MG63 (cell line): ENCODE data around the gene HSPA1A. TPM values are rescaled to one million over a fixed set of nuclear protein-coding genes. Genes with fewer than 3 reads are reported as not detected.

Source experiments
- DNase-seq: peaks from one replicate; pipeline ENCODE4 v3.0.0-alpha.2; 2020
- H3K27me3 ChIP-seq: fragments of 250-450 bp; sonication (Bioruptor Pico); 2 replicates; pipeline ENCODE4 v1.5.1; 2020; ENCODE audit warnings: mild to moderate bottlenecking, moderate library complexity
- H3K36me3 ChIP-seq: fragments of 250-450 bp; sonication (Bioruptor Pico); 2 replicates; pipeline ENCODE4 v1.5.1; 2020; ENCODE audit warnings: mild to moderate bottlenecking, moderate library complexity
- H3K4me3 ChIP-seq: fragments of 250-450 bp; sonication (Bioruptor Pico); 2 replicates; pipeline ENCODE4 v1.5.1; 2020; ENCODE audit warnings: mild to moderate bottlenecking, moderate library complexity
- H3K9me3 ChIP-seq: fragments of 250-450 bp; sonication (Bioruptor Pico); 2 replicates; pipeline ENCODE4 v1.5.1; 2020; ENCODE audit warnings: mild to moderate bottlenecking, moderate library complexity
- total RNA-seq: library from RNA; depleted of rRNA; stranded (reverse); fragments of >200 nt; shearing (Covaris generic); gene quantifications from 2 replicates; pipeline ENCODE4 v1.2.3, GENCODE V29; 2014; ENCODE audit warnings: low replicate concordance; rRNA removed

The HSPA1A gene
- 32.5 and 71.8 TPM in 2 replicates for total RNA-seq

DNA sequence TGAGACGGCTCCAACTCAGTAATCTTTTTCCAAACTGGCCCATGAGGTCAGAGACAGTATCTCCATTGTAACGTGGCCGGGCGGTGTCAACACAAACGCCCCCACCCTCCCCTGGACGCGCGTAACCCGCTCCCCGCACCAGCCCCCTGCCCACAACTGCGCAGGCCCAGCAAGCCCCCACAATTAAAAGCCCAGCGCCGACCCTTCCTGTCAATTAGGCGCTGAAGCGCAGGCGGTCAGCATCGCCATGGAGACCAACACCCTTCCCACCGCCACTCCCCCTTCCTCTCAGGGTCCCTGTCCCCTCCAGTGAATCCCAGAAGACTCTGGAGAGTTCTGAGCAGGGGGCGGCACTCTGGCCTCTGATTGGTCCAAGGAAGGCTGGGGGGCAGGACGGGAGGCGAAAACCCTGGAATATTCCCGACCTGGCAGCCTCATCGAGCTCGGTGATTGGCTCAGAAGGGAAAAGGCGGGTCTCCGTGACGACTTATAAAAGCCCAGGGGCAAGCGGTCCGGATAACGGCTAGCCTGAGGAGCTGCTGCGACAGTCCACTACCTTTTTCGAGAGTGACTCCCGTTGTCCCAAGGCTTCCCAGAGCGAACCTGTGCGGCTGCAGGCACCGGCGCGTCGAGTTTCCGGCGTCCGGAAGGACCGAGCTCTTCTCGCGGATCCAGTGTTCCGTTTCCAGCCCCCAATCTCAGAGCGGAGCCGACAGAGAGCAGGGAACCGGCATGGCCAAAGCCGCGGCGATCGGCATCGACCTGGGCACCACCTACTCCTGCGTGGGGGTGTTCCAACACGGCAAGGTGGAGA, at the start of gene HSPA1A, which contains the start of gene HSPA1L:
Gene HSPA1A (plus strand): TSS at position 519 of the 814 bp plus-strand sequence. CDS start 214 bp downstream, at position 733.
Gene HSPA1L (minus strand): TSS at position 259 of the 814 bp plus-strand sequence. CDS start 3,311 bp downstream, outside the sequence.
- Histone ChIP-seq H3K4me3 (peak within 1 kb of the TSS; percentile 66), H3K27me3 (no peaks in the 10 kb centered on the region), H3K36me3 (no peaks in the 10 kb centered on the region; the same call in 1 of the 2 replicates), H3K9me3 (no peaks in the 10 kb centered on the region)
- peak; percentile 93 for DNase-seq

DNA sequence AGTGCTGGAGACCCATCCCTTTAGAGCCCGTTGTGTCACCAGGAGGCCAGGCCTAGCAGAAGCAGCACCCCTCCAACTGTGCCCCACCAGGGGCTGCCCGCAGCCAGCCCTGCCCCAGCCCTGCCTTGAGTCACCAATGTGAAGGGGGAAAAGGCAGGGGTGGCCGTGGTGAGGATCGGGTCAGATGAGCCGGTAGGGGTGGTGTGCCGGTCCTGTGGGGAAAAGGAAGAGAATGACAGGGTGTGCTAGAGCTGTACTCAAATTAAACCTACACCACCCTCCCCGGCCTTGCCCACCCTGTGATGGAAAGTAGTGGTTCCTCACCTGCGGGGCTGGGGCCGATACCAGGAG, 49.8 kb upstream of the HSPA1A start:
- H3K9me3 ChIP-seq = no peaks in the 10 kb centered on the region
- no peaks in the 10 kb centered on the region for H3K36me3 ChIP-seq

DNA sequence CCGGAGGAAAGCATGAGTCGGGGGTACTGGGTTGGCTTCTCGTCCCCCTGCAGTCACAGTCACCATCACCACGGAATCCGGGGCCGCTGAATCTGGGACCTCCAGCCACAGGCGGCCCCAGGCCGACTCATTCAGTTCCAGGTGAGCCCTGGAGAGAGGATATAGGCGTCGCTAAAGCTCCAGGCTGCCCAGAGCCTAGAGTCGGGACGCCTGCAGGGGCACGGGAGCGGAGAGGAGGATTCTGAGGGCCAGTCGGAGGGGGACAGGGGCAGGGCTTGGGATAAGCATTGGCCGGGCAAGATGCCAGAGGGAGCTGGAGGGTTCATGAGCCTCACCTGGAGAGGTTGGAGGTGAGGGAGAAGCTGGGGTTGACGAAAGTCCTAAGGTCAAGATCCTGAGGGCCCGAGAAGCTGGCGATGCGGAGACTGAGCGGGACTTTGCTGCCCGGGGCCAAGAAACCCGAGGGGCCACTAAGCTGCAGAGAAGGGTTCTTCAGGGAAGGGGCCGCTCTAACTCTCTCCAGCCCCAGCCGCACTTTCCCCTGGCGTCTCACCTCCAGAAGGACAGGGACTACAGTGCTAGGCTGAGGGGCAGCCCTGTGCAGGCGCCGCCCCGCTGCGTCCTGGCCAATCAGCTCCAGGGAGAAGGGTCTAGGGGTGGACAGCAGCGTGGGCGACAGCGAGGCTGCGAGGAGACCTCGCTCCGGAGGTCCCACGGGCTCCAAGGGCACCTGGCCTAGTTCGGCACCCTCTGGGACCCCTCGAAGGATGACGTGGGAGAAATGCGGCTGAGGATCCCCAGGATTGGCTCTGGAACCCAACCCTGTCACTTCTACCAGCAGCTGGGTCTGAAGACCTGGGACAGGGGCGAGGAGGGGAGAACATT, 49.2 kb upstream of the HSPA1A start:
- no peaks in the 10 kb centered on the region for H3K9me3 ChIP-seq
- H3K27me3 ChIP-seq = no peaks in the 10 kb centered on the region
- no peak overlapping the region for H3K4me3 ChIP-seq
- H3K36me3 ChIP-seq = no peaks in the 10 kb centered on the region
- no peak for DNase-seq

More for the DNA sequence above, 49.8 kb upstream of the HSPA1A start:
- Histone ChIP-seq H3K27me3 (no peaks in the 10 kb centered on the region), H3K4me3 (no peak overlapping the region)
- DNase-seq = no peak

DNA sequence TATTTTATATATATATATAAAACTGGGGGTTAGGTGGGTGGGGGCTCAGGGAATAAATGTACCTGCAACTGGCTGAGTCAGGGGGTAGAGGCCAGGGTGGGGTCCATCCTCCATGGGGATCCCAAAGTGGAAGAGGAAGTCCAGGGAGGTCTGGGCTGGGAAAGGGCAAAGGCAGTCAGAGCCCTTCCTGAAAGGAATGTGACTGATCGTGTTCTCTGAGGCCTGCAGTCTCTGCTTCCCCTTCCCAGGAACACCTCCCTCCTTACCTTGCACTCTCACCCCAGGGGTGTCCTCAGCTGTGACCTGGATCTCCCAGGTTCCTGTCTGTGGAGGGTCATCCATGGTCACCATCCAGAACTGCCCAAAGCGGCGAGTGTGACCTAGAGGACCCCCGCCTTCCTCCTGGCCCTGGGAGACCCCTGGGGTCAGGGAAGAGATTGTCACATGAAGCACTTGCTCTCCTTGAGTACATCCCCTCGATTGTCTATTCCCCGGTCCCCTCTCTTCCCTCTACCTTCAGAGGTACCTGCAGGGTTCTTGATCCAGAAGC, 48.2 kb upstream of the HSPA1A start:
- DNase-seq = no peak
- no peak overlapping the region for H3K4me3 ChIP-seq
- no peaks in the 10 kb centered on the region for H3K27me3 ChIP-seq
- no peaks in the 10 kb centered on the region for H3K9me3 ChIP-seq
- no peaks in the 10 kb centered on the region for H3K36me3 ChIP-seq

DNA sequence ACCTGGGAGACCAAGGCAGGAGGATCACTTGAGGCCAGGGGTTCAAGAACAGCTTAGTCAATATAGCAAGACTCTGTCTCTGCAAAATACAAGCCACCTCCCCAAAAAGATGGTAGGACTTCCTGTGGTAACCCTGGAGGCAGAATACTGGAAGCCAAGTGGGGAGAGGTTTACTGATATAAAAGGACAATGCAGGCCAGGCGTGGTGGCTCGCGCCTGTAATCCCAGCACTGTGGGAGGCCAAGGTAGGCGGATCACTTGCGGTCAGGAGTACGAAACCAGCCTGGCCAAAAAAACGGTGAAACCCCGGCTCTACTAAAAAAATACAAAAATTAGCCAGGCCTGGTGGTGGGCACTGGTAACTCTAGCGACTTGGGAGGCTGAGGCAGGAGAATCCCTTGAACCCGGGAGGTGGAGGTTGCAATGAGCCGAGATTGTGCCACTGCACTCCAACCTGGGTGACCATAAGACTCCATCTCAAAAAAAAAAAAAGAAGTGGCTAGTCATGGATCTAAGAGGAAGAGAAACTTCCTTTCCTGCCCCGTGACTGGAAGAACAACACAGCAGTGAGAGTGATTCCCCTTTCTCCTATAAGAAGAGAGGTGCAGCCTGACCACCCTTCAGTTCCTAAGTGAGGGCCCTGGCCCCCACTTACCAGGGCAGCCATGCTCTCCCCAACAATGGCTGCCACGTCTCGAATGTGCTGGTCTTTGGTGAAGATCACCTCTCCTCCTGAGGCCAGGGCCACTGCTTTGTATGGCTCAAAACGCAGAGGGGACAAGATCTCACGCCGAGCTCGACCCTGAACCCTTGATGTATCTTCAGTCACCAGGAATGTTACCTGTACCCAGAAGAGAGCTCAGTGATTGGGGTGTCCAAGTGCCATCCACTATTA, 46.7 kb upstream of the HSPA1A start:
- Histone ChIP-seq H3K4me3 (no peak overlapping the region), H3K36me3 (no peaks in the 10 kb centered on the region), H3K9me3 (no peaks in the 10 kb centered on the region), H3K27me3 (no peaks in the 10 kb centered on the region)
- no peak for DNase-seq

DNA sequence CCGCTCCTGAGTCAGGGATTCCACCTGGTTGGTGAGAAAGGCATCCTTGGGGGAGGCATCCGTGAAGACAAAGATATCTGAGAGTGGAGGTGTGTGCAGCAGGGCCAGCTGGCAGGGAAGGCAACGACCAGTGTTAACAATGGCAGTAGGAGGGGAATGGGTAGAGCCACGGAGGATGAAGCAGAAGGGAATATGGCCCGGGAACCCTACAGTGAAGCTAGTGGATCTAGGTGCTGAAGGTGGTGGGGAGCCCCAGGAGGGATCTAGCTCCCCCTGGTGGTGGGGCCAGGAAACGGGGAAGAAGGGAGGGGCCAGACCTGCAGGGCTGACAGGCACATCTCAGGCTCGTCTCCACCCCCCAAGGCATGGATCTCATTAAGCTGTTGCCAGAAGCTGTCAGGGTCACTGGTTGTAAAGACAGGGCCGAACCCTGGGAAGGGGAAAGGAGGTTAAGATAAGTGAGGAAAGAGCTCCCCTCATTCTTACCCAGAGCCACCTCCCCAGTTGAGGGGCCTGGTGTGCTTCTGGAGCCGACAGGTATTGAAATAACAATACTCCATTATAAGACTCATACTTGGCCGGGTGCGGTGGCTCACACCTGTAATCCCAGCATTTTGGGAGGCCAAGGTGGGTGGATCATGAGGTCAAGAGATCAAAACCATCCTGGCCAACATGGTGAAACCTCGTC, 45.5 kb upstream of the HSPA1A start:
- Histone ChIP-seq H3K9me3 (no peaks in the 10 kb centered on the region), H3K27me3 (no peaks in the 10 kb centered on the region), H3K36me3 (no peaks in the 10 kb centered on the region), H3K4me3 (no peak overlapping the region)
- DNase-seq = peak; percentile 47

DNA sequence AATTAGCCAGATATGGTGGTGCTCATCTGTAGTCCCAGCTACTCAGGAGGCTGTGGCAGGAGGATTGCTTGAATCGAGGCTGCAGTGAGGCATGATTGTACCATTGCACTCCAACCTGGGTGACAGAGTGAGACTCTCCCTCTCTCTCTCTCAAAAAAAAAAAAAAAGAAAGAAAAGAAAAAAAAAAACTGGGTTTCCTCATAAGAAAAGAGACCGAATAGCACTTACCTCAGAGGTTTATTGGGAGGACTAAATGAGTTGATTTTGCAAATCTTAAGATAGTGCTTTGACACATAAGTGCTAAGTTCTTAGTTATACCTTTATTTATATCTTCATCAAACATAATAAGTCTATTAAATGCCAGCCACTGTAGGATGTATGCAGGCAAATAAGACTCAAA, 44.5 kb upstream of the HSPA1A start:
- H3K36me3 ChIP-seq = no peaks in the 10 kb centered on the region
- H3K4me3 ChIP-seq = no peak overlapping the region
- no peaks in the 10 kb centered on the region for H3K27me3 ChIP-seq
- no peak for DNase-seq
- H3K9me3 ChIP-seq = no peaks in the 10 kb centered on the region

DNA sequence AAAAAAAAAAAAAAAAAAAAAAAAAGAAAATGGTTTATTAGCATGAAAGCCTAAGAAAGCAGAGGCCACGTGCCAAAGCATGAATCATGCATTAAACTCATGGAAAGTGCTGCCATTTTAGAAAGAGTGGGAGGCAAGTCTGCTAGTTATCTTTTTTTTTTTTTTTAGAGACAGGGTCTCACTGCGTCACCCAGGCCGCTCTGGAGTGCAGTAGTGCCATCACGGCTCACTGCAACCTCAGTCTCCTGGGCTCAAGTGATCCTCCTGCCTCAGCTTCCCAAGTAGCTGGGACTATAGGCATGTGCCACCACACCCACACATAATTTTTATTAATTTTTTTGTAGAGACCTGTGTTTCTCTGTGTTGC, 43.4 kb upstream of the HSPA1A start:
- DNase-seq = peak; percentile 23
- no peak overlapping the region for H3K4me3 ChIP-seq
- H3K36me3 ChIP-seq = no peaks in the 10 kb centered on the region
- H3K9me3 ChIP-seq = no peaks in the 10 kb centered on the region
- H3K27me3 ChIP-seq = no peaks in the 10 kb centered on the region

DNA sequence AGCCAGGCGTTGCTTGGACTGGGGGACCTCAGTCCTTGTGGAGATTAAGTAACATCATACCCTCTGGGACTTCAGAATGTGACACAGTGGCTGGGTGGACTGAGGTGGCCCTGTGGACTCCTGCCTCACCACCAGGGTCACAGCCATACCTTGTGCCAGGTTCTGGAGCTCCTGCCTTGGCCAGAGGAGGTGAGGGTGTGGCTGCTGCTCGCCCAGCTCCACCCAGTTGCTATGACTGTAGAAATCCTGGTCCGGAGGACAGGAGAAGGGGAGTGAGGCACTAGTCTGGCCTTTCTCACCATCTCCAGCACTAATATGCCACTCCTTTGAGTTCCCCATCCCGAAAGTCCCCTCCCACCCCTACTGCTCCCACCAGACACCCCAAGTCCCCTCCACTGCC, 40.2 kb upstream of the HSPA1A start:
- H3K9me3 ChIP-seq = no peaks in the 10 kb centered on the region
- no peaks in the 10 kb centered on the region for H3K27me3 ChIP-seq
- DNase-seq = no peak
- no peak overlapping the region for H3K4me3 ChIP-seq
- peaks cover under 1% of the 10 kb centered on the region; the same call in 1 of the 2 replicates for H3K36me3 ChIP-seq

DNA sequence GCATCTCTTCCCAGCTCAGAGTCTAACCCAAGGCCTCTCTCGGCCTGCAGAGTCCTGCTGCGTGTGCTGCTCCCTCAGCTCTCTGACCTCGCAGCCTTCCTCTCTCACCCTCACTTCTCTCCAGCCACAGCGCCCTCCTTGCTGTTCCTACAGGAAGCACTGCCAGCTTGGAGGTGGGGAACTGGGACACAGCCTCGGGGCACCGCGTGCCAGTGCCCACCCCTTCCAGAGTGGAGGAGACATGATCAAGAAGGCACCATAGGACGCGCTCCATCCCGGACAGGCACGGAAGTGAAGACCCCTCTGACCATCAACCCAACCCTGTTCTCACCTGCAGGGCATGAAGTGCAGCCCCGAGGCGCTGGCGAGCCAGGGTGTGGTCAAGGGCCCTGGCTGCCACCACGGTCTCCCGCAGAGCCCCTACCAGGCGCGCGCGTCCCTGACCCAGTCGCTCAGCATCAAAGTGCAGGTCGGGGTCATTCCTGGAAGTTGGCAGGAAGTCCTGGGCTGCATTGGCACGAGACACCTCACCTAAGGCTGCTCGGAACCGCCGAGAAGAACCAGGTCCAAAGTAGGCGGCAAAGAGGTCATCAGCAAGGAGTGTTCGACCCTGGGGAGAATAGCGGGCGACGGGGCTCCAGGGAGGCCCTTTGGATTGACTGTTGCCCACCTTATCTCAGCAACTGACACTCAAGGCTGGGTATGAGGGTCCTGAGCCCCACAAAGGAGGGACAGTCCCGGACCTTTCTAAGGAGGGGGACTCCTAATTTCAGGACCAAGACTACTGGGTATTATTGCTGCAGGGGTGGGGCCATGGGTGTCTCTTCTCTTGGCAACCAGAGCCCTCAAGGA, 39.5 kb upstream of the HSPA1A start:
- no peaks in the 10 kb centered on the region for H3K27me3 ChIP-seq
- peaks cover 3% of the 10 kb centered on the region; the same call in 1 of the 2 replicates for H3K36me3 ChIP-seq
- DNase-seq = no peak
- H3K4me3 ChIP-seq = no peak overlapping the region
- no peaks in the 10 kb centered on the region for H3K9me3 ChIP-seq

DNA sequence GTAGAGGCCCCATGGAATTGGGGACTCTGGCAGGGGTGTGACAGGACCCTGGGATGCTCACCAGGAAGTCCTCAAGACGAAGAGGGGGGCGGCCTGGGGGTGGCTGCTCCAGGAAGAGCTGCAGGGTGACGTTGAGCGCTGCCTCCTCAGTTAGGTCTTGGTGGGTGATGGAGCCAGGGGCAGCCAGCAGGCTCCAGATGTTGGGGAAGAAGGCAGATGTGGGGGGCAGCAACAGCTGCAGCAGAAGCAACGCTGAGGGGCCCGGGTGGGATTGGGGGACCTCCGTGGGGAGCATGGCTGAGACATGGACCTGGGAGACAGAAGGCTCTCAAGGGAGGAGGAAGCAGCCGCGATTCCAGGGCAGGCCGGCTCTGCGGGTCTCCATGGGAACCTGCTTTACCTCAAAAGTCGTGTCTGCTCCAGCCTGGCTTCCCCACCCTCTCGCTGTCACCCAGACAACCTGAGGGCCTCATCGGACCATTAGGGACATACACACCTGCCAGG, 38.8 kb upstream of the HSPA1A start:
- DNase-seq = no peak
- H3K9me3 ChIP-seq = no peaks in the 10 kb centered on the region
- H3K4me3 ChIP-seq = no peak overlapping the region

DNA sequence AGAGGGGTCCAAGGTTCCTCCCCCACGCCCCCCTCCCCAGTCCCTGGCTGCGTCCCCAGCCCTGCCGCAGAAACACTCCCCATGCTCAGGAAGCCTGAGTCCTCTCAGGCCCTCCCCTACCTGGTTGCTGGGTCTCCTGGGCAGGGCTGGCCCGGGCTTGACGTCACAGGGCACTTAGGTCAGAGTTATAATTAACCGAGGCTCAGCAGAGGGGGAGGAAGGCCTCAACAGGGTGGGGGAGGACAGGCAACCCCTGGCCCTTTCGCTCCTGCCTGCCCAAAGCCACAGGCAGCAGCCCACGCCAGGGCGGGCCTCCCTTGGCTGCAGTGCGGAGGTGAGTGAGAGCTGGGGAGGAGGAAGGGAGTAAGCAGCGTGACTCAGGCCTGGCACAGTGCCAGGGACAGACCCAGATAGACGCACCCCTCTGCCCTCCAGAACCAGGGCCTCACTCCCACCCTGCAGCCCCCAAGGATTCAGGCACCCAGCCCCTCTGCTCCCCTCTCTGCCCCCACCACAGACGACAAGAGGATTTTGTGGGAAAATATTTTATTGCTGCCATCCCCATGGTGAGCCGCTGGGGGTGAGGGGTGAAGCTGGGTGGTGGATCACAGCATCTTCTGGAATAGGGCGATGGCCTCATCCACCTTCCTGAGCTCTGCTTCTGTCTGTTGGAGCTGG, 38.2 kb upstream of the HSPA1A start, which contains the start of gene VWA7:
Gene VWA7 (minus strand): TSS at position 340 of the 678 bp plus-strand sequence. CDS start 549 bp downstream, outside the sequence.
- Histone ChIP-seq H3K36me3 (peaks cover 3% of the 10 kb centered on the region; the same call in 1 of the 2 replicates), H3K4me3 (no peak within 1 kb of the TSS), H3K27me3 (no peaks in the 10 kb centered on the region), H3K9me3 (no peaks in the 10 kb centered on the region)
- peak; percentile 82 for DNase-seq

More for the DNA sequence above, 38.8 kb upstream of the HSPA1A start:
- Histone ChIP-seq H3K36me3 (peaks cover 3% of the 10 kb centered on the region; the same call in 1 of the 2 replicates), H3K27me3 (no peaks in the 10 kb centered on the region)

DNA sequence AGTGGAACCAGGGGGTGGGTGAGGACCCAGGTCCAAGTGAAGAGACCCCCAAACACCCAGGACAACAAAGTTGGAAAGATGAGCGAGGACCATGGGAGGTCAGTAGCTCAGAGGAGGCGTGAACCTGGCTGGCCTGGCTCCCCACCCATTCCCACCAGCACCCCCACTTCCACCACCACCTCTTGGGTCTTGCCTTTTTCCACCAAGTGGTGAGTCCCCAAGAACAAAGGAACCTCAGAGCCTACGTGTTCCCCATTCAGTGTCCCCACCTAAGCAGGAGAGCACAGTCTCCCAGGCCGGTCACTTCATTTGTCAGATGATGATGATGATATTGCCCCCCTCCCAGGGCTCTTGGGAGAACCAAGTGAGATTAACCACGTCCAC, 37.7 kb upstream of the HSPA1A start:
- H3K9me3 ChIP-seq = no peaks in the 10 kb centered on the region
- H3K27me3 ChIP-seq = no peaks in the 10 kb centered on the region
- DNase-seq = no peak
- peaks cover 3% of the 10 kb centered on the region; the same call in 1 of the 2 replicates for H3K36me3 ChIP-seq
- no peak overlapping the region for H3K4me3 ChIP-seq

DNA sequence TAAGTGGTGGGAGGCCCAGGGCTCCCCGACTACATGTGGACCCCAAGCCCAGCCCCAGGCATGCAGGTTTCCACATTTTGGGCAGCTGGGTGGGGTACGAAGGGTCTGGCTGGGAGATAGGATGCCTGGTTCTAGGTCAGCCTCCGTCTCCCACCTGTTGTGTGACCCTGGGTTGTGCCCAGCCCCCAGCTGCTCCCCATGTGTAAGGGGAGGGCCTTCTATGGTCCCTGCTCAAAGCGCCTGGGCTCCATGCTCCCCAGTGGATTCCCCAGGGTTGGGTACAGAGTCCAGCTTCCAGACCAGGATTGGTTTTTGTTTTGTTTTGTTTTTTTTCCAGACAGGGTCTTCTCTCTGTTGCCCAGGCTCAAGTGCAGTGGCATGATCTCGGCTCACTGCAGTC, 37.1 kb upstream of the HSPA1A start:
- H3K36me3 ChIP-seq = peaks cover 3% of the 10 kb centered on the region; the same call in 1 of the 2 replicates
- no peaks in the 10 kb centered on the region for H3K9me3 ChIP-seq
- no peak overlapping the region for H3K4me3 ChIP-seq
- H3K27me3 ChIP-seq = no peaks in the 10 kb centered on the region
- DNase-seq = no peak
